A549 treated with CpdA at 1 μM for 4 hours (cell line): Measurements from ENCODE around the gene TERF2IP. TPM values are rescaled to one million over a fixed set of nuclear protein-coding genes. Genes with fewer than 3 reads are reported as not detected.

Experiments used
- total RNA-seq: library from RNA; stranded (reverse); fragments of 200-300 nt; extraction: Qiagen RNA extraction; gene quantifications from 5 replicates; pipeline ENCODE4 v1.2.3, GENCODE V29; 2022; ENCODE audit warnings: low read depth

The TERF2IP gene, protein sequence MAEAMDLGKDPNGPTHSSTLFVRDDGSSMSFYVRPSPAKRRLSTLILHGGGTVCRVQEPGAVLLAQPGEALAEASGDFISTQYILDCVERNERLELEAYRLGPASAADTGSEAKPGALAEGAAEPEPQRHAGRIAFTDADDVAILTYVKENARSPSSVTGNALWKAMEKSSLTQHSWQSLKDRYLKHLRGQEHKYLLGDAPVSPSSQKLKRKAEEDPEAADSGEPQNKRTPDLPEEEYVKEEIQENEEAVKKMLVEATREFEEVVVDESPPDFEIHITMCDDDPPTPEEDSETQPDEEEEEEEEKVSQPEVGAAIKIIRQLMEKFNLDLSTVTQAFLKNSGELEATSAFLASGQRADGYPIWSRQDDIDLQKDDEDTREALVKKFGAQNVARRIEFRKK
- 39.6 to 44.8 TPM (median 42.5 TPM) in 5 replicates for total RNA-seq

DNA sequence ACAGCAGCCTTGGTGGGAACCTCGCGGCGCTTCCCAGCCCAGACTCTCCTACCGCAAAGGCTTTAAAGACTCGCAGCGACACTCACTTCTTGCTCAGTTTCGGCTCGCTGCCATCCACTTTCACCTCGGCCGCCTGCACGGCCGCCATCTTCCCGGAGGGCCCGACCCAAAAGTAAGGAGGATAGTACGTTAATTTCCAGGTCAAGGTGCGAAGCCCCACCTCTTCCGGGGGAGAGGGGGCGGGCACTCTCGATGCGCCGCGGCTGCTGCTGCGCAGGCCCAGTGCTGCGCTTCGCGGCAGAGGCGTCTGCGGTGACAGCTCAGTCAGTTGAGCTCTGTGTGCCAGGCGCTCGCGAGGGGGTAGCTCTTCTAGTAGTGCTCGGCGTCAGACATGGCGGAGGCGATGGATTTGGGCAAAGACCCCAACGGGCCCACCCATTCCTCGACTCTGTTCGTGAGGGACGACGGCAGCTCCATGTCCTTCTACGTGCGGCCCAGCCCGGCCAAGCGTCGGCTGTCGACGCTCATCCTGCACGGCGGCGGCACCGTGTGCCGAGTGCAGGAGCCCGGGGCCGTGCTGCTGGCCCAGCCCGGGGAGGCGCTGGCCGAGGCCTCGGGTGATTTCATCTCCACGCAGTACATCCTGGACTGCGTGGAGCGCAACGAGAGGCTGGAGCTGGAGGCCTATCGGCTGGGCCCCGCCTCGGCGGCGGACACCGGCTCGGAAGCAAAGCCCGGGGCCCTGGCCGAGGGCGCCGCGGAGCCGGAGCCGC is at the start of gene TERF2IP, which contains the start of gene KARS1:
TSS of gene TERF2IP (plus strand) at position 282 of the 773 bp plus-strand sequence. CDS start at position 392, 110 bp downstream.
TSS of gene KARS1 (minus strand) at position 174 of the 773 bp plus-strand sequence. CDS start at position 148, 26 bp downstream.

GRCh38 chr16:75622761-75623605 is 24.6 kb upstream of the TERF2IP start, which contains the start of gene ADAT1:
Gene ADAT1 (minus strand): TSS chr16:75623281. CDS start chr16:75620799, 2,482 bp downstream.

GRCh38 chr16:75676909-75677308 is 29.3 kb downstream of the TERF2IP start, which contains the start of gene CPHXL2:
Gene CPHXL2 (minus strand): TSS chr16:75677009. CDS start chr16:75676999, 10 bp downstream.

GRCh38 chr16:75701361-75701760 is 53.8 kb downstream of the TERF2IP start, which contains the start of gene DUXB:
Gene DUXB (minus strand): TSS chr16:75701461. CDS start chr16:75701418, 43 bp downstream.

Other genes with a start within 250 kb of the TERF2IP start
- gene CFDP1, start 214.3 kb upstream of the TERF2IP start, total RNA-seq: 49.2 to 60.7 TPM (median 55.9 TPM) in 5 replicates
- gene TMEM170A, start 183.1 kb upstream of the TERF2IP start, total RNA-seq: 14.3 to 17.5 TPM (median 15.3 TPM) in 5 replicates
- gene CHST6, start 152.3 kb upstream of the TERF2IP start, total RNA-seq: 0.07 to 0.22 TPM (median 0.16 TPM) in 5 replicates
- gene CHST5, start 111.7 kb upstream of the TERF2IP start, total RNA-seq: 0.03 TPM in 1 of 5 replicates, not detected in the others
- gene TMEM231, start 91.5 kb upstream of the TERF2IP start, total RNA-seq: 7.6 to 9.2 TPM (median 9.0 TPM) in 5 replicates
- 87.4 to 98.5 TPM (median 92.0 TPM) in 5 replicates for gene GABARAPL2, start 81.4 kb upstream of the TERF2IP start, total RNA-seq
- gene ADAT1, start 24.5 kb upstream of the TERF2IP start, total RNA-seq: 31.8 to 44.5 TPM (median 36.9 TPM) in 5 replicates
- 170 to 175 TPM (median 174 TPM) in 5 replicates for gene KARS1, start 108 bp upstream of the TERF2IP start, total RNA-seq
- gene CPHXL2, start 29.2 kb downstream of the TERF2IP start, total RNA-seq: not detected in 5 replicates
- not detected in 5 replicates for gene DUXB, start 53.7 kb downstream of the TERF2IP start, total RNA-seq
- gene CPHXL, start 78.7 kb downstream of the TERF2IP start, total RNA-seq: not detected in 5 replicates